Kidney epithelial cell (primary cell): ENCODE results near the gene CHMP2A. TPM values are rescaled to one million over a fixed set of nuclear protein-coding genes. Genes with fewer than 3 reads are reported as not detected.
A peak's percentile ranks its signal among the peaks of the same experiment; 100 is the strongest.
"Not testable (repeated sequence)": the region's sequence is repeated elsewhere in the genome, so short reads cannot be mapped to it uniquely, and the experiment has no call there.

Experiments used
- DNase-seq: peaks from one replicate; pipeline ENCODE4 v3.0.0-alpha.2; 2010; ENCODE audit warnings: low read depth
- H3K27me3 ChIP-seq: 2 replicates; pipeline ENCODE4 v1.6.0; 2011; ENCODE audit warnings: low read length; ENCODE audit not compliant: control insufficient read depth, insufficient read depth
- H3K36me3 ChIP-seq: 2 replicates; pipeline ENCODE4 v1.5.1; 2011; ENCODE audit warnings: low read length; ENCODE audit not compliant: control insufficient read depth, insufficient read depth
- H3K4me3 ChIP-seq: 2 replicates; pipeline ENCODE4 v1.5.1; 2011; ENCODE audit warnings: low read depth, mild to moderate bottlenecking, control low read depth, low read length
- CTCF ChIP-seq: IDR thresholded peaks from 2 replicates; pipeline ENCODE4 v1.5.1; 2011; ENCODE audit warnings: mild to moderate bottlenecking, moderate library complexity, low read length, control low read depth, inconsistent platforms; ENCODE audit not compliant: insufficient read depth, poor library complexity, severe bottlenecking
- total RNA-seq: library from RNA; depleted of rRNA; stranded (reverse); fragments of >200 nt; gene quantifications from 2 replicates; pipeline ENCODE4 v1.2.3, GENCODE V29; 2015

The CHMP2A gene
- total RNA-seq, 1 donor from 2014 or later: 154 TPM

GRCh38 chr19:58581227-58582141 is 26.6 kb upstream of the CHMP2A start:
- DNase-seq: no peak
- Histone ChIP-seq H3K36me3 (peaks cover 1% of the 10 kb centered on the region), H3K4me3 (no peak overlapping the region), H3K27me3 (no peaks in the 10 kb centered on the region)
- TF ChIP-seq CTCF: peak; percentile 99

GRCh38 chr19:58579473-58580142 is 24.7 kb upstream of the CHMP2A start:
- no peak for TF ChIP-seq CTCF

GRCh38 chr19:58578012-58578925 is 23.4 kb upstream of the CHMP2A start:
- Histone ChIP-seq H3K36me3 (peaks cover 1% of the 10 kb centered on the region), H3K27me3 (no peaks in the 10 kb centered on the region), H3K4me3 (no peak overlapping the region)
- no peak for TF ChIP-seq CTCF
- no peak for DNase-seq

More at GRCh38 chr19:58579473-58580142, 24.7 kb upstream of the CHMP2A start:
- no peak overlapping the region for H3K4me3 ChIP-seq
- peaks cover 1% of the 10 kb centered on the region for H3K36me3 ChIP-seq
- H3K27me3 ChIP-seq: no peaks in the 10 kb centered on the region
- no peak for DNase-seq

- not testable (repeated sequence) for H3K27me3 ChIP-seq, H3K36me3 ChIP-seq, H3K4me3 ChIP-seq, DNase-seq
These were observed 22.7 kb upstream of the CHMP2A start for GRCh38 chr19:58577581-58577980.

- no peak for DNase-seq
- H3K27me3 ChIP-seq: no peaks in the 10 kb centered on the region
- H3K4me3 ChIP-seq: peak overlapping the region; percentile 73
- H3K36me3 ChIP-seq: no peaks in the 10 kb centered on the region
- TF ChIP-seq CTCF: no peak
These were observed 20.5 kb upstream of the CHMP2A start for GRCh38 chr19:58575183-58576041.
